COLO829 (cell line): ENCODE data around the gene USO1.

Source experiments
- DNase-seq: peaks from one replicate; pipeline ENCODE4 v3.0.0; 2012; ENCODE audit warnings: low spot score

USO1 gene

GRCh38 chr4:75844151-75844662 is 119.8 kb downstream of the USO1 start:
- no peak for DNase-seq

- DNase-seq, result no peak
Measured at GRCh38 chr4:75845992-75846391, 121.6 kb downstream of the USO1 start.

GRCh38 chr4:75848171-75848760 is 123.9 kb downstream of the USO1 start:
- peak; percentile 87 for DNase-seq

- no peak for DNase-seq
Measured at GRCh38 chr4:75848891-75849290, 124.5 kb downstream of the USO1 start.

GRCh38 chr4:75849461-75849860 is 125.1 kb downstream of the USO1 start:
- DNase-seq, result no peak

- DNase-seq, result no peak
Measured at GRCh38 chr4:75858721-75859120, 134.3 kb downstream of the USO1 start.

- no peak for DNase-seq
Measured at GRCh38 chr4:75860606-75861005, 136.2 kb downstream of the USO1 start.
